GM21529 (cell line): ENCODE data around the gene PSMF1.

Experiments used
- ATAC-seq: cut with Tn5 transposase; IDR thresholded peaks from one replicate; pipeline ENCODE4 v1.9.1; 2021; ENCODE audit not compliant: unreplicated experiment

Gene PSMF1

DNA sequence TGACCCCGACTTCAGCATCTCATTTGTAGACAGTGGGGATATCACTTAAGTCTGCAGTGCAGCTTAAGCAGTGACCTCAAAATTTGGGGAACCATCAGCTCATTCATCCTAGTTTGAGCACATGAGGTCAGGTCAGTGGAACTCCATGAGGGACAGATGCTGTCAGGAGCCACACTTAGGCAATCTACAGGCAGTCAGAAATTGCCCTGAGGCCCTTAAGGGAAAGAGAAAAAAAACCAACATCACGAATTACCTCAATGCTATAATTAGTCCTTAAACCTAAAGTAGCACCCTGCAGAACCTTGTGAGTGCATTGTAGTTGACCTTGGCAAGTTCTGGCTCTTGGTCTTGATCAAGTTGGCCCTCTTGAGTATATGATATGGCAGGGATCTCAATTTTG is 45.3 kb downstream of the PSMF1 start:
- no peak for ATAC-seq

DNA sequence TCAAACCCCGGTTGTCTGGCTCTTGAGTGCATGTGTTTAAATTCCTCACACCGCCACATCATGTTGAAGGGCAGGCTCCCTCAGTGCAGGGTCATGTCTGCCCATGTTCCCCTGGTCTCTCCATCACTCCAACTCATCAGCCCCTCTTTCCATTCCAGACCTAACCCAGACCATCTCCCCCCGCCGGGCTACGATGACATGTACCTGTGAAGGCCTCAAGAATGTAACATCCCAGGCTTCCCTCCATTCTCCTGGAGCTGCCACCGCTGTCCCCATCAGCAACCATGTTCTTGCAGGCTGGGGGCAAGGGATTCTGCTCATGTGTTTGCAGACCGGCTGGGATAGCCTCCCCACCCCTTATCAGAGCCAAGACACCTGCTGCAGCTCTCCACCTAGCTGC is 46.5 kb downstream of the PSMF1 start:
- ATAC-seq = no peak

DNA sequence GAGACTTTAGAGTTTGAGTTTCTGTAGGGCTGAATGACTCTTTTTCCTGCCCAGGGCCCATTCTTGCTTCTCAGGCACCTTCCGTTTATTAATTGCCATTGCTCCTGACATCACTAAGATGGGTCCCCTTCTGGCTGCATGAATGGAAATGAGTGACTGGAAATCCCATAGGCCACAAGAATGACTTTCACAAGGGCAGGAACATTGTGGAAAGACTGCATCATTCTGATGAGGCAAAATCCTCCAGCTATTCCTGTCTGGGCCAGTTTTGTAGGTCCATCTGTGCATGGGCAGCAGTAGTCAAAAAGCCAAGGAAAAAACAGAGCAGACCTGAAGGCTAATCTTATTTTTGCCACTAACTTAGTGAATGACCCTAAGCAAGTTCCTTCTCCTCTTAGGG is 47.1 kb downstream of the PSMF1 start:
- no peak for ATAC-seq

DNA sequence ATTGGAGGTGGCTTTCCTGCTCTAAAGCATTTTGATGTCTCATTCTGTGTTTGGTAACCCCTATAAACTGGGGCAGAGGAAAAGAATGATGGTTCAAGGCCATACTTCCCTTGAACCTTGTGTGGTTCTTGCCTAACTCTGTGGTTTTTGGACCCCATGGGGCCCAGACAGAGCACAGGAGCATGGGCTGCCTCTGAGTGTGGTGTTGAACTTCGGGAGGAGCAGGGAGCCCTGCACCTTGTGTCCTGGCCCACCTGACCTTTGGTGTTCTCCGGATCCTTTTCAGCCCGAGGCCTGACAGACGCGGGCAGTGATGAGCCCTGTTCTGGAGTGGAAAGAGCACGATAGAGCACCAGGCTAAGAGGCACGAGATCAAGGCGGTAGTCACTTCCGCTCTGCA is 47.5 kb downstream of the PSMF1 start:
- ATAC-seq = no peak

DNA sequence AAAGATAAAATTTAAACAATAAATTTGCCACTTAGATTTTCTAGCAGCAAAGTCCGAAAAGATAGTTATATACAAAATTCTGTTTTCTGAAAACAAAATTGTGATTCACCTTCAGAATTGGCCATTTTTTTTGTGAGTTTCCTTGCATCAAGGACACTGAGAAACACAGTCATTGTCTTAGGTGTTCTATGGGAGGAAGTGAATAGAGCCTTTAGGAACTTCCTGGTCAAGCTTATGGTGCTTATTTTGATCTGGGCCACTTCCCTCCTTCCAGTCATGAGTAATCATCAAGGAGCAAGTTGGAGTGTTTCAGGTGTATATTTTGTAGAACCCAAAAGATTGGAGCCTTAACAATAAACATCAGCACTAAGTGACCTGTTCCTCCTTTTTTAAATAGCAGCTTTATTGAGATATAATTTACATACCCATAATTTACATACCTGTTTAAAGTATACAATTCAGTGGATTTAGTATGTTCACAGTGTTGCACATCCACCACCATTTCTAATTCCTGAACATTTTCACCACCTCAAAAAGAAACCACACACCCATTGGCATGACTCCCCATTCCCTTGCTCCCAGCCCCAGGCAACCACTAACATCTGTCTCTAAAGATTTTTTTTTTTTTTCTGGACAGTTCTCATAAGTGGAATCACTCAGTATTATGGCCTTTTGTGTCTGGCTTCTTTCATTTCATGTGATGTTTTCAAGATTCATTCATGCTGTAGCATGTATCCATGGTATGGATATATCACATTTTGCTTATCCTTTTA is 48.7 kb downstream of the PSMF1 start:
- ATAC-seq = no peak

DNA sequence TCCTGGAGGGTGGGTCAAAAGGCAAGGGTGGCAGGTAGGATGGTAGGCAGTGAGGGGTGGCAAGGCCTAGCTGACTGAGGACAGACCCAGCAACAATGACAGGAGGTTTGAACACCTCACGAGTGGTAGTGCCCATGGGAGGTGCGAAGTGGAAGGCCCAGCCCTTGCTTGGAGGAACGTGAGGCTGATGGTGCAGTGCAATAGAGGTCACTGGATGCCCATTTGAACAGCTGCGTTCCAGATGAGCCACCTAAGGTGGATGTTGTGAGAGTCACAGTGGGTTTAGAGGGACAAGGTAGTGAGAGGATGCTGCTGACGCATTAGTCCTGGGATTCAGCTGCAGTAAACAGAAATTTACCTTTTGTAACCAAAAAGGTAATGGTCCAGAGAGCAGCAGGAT is 50.8 kb downstream of the PSMF1 start:
- no peak for ATAC-seq

DNA sequence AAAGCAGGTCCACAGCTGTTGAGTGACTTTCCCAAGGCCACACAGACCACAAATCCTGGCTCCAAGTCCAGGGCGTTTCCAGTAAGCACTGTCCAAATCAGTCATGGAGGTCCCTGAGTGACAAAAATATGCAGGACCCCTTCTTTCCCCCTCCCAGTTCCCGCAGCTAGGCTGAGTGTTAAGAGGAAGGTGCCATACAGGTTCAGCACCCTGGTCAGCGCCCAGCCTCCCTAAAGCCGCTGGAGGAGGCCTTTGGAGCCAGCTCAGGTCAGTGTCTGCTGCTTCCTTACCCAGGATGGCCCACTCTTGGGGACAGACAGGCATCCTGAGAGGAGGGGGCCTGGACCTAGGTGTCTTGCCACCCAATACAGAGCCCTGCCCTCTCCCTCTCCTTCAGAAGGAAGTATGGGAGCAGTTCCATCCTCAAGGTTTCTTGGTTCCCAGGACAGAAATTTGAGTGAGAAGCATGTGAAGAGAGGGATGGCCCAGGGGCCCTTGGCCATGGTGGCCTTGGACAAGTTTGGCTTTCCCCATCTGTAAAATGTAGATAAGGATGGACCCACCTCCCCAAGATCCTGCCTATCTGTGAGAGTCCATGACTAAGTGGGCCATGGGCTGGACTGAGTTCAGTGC is 53.2 kb downstream of the PSMF1 start:
- no peak for ATAC-seq

DNA sequence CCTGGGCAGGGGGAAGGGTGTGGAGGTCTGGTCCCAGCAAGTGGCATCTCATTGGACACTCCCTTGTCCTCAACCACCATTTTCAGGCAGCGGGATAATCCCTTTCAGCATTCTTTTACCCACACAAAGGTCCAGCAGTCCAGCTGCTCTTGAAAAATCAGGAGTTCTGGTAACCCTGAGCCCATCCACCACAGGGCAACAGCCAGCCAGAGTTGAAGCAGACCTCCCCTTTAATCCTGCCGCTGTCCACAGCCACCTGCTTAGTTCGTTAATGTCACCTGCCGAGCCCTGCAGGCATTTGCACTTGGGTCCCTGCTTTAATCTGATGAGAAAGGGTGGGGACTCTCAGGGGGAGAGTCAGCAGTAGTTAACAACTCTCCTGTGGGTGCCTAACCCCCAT is 55.3 kb downstream of the PSMF1 start:
- no peak for ATAC-seq

DNA sequence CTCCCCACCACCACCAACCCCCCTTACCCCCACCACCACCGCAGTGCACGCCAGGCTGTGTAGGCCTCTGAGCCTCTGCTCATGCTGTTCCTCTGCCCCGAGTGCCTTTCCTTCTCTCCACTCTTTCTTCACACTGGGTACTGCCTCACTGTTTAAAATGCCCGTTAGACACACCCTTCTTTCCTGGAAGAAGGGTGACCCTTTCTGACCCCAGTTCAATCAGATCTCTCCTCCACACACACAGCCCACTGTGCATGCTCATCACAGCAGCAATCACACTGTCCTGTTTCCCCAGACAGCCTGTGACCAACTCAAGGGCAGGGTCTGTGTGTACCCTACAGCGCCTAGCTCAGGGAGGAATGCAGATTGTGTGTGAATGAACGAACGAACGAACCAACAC is 56.4 kb downstream of the PSMF1 start:
- ATAC-seq = no peak

DNA sequence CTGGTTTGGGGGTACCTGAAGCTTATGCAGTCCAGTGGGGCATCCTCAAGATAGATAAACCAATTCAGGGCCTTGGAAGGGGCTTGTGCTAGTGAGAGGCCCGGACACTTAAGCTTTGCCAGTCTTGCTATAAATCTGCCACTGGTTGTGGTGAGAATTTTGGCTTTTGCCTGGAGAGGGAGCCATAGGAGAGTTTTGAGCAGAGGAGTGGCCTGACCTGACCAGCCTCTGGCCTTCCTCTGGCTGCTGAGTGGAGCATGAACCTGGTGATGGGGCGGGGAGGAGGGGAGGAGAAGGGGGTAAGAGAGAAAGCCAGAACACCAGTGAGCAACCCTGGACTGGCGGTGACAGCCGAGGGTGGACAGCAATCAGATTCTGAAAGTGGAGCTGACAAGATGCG is 59.3 kb downstream of the PSMF1 start:
- ATAC-seq = no peak

DNA sequence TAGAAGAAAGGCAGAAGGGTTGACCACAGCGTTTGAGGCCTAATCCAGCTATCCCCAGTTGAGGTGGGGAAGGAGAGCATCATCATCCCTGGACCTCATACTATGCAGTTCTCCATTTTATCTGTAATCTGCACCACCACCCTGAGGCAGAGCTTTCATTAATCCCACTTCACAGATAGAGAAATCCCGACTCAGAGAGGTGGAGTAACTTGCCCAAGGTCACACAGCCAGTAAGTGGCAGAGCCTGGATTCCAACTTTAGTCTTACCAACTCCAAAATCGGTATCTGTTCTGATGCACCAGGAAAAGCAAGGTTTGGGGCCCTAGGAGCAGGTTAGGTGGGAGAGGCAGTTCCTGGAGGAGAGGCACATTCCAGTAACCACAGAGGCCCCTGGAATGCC is 59.7 kb downstream of the PSMF1 start:
- ATAC-seq = no peak

DNA sequence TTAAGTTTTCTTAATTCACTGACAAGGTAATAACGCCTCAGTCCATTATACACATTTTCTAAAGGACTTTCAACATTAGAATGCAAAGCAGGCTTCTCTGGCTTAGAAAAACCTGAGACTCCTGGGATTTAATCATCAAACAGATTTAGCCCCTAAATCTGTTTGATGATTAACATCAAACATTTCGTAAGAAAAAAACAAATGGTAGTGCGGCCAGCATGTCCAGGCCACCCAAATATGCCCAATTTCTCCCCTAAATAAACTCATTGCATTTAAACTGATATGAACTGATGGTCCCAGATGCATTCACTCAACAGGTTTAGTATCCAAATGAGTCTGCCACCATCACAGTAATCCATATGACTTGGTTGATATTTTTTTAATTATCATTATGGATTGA is 60.2 kb downstream of the PSMF1 start:
- ATAC-seq = no peak

DNA sequence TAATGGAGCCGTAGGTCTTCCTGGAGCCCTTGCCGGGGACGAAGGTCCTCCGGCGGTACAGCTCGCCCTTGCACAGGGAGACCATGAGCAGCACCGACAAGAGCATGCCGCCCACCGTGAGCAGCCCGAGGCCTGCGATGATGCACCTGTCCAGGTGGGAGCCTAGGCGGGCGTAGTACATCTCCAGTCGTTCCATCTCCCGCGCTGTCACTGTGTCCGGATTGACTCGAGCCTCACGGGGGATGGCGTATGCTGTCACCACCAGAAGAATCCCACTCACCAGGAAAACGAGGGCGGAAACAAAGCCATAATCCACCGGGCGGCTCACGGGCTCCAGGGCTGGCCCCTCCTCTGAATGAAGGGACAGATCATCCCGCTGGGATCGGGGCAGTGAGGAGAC is 62.5 kb downstream of the PSMF1 start:
- ATAC-seq = no peak

DNA sequence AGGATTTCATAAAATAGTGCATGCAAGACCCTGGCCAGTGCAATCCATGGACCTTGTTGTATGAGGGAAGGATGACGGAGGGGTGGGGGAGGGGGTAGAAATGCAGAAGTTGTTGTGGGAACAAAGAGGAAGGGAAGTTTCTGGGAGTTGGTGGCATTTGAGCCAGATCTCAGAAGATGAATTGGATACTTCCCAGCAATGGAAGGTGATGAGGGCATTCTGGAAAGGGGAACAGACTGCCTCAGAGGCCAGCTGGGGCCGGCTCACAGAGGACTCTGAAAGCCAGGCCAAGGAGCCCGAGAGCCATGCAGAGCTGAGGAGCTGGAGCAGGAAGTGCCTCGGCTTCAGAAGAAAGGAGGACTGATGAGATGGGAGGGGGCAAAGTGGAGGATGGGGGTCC is 63.7 kb downstream of the PSMF1 start:
- no peak for ATAC-seq

DNA sequence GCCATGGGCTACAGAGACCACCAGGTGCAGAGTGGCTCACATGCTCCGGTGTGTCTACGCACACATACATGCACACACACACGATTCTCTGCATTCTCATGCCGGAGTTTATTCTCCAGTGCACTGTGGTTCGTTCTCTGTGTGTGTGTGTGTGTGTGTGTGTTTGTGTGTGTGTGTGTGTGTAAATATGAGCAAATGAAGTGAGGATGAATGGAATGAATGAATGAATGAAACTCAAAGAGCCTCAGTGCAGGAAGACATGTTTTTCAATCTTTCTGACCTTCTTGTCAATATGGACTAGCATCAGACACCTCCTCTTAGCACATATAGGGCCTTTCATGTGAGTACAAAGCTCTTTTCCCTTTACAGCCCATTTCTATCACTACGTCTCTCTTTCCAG is 64.8 kb downstream of the PSMF1 start:
- ATAC-seq = no peak

DNA sequence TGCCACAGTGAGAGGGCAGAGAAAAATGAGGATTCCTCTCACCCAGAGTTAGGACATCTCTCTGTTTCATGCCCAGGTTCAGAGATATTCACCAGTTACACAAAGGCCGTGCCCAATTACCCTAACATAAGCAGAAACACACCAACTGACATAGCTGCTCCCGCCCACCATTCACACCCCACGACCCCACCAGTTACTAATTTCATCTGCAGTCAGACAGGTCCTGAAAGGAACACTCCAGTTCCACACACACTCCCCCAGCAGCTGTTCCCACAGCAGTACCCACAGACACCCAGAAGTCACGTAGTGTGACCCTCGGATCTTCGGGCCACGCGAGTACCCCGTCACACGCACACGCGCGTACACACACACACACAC is 65.8 kb downstream of the PSMF1 start:
- ATAC-seq = no peak

DNA sequence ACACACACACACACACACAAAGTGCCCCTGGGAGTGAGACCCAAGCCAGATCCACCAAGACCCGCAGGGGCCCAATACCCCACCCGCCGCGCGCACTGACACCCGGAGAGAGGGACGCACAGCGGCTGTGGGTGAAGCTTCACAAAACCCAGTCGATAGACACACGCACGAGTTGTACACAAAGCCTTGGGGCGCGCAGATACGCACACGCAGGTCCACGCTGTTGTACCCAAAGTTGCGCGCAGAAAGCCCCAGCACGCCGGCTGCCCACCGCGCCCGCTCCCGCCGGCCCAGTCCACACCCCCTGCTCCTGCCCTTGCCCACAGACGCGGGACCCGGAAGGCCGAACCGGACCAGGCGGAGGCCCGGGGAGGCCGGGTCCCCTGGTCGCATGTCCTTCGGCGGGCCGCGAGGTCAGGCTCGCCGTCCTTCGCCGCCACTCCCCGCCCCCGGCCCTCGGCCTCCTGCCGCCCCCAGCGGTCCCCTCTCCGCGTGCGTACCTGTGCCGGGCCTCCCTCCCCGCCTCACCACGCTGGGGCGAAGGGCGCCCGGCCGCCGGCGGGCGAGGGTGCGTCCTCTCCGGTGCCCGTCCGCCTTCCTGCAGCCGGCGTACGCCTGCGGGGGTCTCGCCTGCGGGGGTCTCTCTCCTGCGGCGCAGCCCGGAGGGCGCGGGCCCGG is 66.4 kb downstream of the PSMF1 start, which contains the start of gene TMEM74B:
Gene TMEM74B (minus strand): TSS at position 344 of the 678 bp plus-strand sequence. CDS start 1,180 bp downstream, outside the sequence.
- ATAC-seq = no peak

DNA sequence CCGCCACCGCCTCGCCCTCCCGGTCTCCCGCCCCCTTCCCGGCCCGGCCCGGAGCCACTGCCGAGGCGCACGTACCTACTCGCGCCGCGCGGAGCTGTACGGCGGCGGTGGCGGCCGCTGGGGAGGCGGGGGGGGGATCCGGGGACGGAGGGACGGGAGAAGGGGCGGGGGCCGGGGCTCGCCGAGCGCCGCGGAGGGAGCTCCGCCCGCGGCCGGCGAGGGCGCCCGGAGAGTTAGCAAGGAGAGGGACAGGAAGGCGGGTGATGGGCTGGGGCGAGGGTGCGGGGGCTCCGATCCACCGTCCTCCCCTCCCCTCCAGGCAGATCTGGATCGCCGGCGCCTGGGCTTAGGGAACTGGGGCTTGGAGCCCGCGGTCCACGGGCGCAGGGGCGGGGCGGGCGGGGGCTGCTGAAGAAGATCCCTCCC is 66.9 kb downstream of the PSMF1 start:
- ATAC-seq = no peak

DNA sequence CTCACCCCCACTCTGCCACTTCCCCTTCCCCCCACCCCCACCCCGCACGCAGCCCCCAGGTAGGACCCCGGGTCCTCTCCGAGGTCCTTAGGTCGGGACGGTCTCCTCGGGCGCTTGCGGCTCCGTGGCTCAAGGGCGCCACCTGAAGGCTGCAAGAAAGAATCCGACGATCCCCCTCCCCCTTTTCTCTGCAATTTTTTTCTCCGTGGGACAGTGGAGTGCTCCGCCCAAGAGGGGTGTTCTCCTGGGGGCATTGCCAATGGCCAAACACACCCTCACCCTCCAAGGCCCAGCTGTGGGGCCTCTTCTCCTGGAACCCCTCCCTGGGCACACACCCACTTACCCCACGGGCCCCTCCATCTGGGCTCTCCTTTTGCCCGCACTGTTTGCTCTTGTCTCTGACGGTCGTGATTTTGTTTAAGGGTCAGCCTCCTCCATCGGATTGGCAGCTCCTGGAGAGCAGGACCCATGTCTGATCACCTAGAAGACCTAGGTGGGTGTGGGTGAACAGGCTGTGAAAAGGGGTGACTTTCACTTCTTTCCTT is 67.5 kb downstream of the PSMF1 start:
- no peak for ATAC-seq

DNA sequence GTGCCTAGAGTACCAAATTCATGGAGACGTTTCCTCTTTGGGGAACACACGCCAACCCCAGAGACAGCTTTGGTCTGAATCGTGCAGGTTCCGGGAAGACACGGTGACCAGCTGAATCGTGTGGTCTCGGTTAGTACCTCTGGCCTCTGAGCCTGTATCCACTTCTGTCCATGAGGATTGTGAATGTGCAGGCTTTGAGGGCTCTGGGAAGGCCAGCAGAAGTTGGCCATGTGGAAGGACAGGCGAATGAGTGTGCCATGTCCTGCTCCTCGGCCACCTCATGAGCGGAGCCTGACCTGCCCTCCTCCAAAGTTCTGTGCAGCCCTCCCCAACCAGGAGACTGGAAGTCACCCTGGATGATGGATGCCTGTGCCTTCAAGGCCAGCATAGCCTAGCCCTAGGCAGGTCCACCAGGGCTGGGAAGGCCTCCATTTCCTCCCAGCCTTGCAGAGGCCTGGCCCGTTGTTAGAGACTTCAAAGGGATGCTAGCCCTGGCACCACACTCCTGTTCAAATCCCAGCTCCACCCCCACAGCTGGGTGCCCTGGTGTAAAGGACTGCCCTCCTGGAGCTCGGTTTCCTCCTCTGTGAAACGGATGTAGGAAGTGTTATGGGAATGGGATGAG is 68.1 kb downstream of the PSMF1 start:
- ATAC-seq = no peak

DNA sequence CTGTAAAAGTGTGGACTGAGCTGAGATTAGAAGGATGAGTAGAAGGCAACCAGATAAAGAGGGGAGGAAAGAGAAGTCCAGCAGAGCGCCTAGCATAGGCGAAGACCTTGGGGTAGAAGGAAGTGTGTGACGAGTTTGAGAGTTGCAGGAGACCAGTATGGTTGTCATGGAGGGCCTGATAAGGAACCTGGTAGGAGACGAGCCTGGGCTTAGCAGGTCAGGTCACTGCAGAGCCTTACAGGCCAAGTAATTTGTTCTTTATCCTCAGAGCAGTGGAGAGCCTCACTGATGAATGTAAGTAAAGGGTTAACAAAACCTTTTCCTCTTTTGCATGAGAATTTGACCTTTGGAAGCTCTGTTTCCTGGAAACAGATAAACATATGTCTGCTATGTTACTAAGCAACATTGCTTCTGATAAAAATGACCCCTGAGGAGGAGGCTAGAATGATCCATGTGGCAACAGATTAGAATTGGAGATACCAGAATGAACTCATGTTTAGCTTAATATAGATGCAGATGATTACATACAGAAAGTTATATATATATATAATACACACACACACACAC is 69.3 kb downstream of the PSMF1 start:
- no peak for ATAC-seq
